ENCODE measurements around the gene CPTP.

DNA sequence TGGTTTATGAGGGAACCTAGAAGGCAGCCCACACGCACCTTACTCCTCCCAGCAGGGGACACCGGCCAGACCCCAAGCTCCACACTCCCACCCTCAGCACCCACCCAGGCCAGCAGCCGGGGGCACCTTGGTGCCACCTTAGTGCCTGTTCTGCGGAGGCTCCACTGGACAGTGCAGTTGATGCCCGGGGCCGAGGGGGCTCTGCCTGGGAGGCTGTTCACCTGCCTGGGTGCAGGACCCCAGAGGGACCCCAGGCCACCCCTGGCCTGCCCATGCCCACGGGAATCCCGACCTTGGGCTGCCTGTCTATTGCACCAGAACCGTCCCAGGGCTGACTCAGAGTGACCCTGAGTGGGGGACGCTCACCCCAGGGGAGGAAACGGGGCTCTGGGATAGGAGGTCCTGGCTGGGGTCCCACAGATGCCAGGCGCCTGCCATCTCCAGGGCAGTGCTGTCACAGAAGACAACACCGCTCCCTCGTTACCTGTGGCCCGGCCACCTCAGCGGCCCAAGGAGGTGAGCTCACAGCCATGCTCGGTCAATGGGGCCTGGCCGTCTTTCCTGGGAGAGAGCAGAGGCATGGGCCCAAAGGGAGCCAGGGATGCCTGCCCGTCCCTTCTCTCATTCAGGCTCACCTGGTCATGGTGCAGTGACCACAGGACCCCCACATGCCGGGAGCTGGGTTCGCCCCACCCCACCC is 43.7 kb upstream of the CPTP start:
- TF ChIP-seq, protein P1, sequence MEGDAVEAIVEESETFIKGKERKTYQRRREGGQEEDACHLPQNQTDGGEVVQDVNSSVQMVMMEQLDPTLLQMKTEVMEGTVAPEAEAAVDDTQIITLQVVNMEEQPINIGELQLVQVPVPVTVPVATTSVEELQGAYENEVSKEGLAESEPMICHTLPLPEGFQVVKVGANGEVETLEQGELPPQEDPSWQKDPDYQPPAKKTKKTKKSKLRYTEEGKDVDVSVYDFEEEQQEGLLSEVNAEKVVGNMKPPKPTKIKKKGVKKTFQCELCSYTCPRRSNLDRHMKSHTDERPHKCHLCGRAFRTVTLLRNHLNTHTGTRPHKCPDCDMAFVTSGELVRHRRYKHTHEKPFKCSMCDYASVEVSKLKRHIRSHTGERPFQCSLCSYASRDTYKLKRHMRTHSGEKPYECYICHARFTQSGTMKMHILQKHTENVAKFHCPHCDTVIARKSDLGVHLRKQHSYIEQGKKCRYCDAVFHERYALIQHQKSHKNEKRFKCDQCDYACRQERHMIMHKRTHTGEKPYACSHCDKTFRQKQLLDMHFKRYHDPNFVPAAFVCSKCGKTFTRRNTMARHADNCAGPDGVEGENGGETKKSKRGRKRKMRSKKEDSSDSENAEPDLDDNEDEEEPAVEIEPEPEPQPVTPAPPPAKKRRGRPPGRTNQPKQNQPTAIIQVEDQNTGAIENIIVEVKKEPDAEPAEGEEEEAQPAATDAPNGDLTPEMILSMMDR (IDR thresholded peaks at IDR 0.05; ENCODE audit: borderline replicate concordance, extremely low read depth, low read length, poor library complexity, severe bottlenecking) = no peak
- TF ChIP-seq EZH2 (IDR thresholded peaks at IDR 0.05; ENCODE audit: borderline replicate concordance, low read depth, low read length, severe bottlenecking) = no peak

Data from DND-41 (cell line).